ENCODE results near the gene ZCCHC9. TPM values are rescaled to one million over a fixed set of nuclear protein-coding genes. Genes with fewer than 3 reads are reported as not detected.

Gene ZCCHC9
- total and polyA plus RNA-seq, 8 donors = 21.3 to 43.1 (median 40.3) TPM

DNA sequence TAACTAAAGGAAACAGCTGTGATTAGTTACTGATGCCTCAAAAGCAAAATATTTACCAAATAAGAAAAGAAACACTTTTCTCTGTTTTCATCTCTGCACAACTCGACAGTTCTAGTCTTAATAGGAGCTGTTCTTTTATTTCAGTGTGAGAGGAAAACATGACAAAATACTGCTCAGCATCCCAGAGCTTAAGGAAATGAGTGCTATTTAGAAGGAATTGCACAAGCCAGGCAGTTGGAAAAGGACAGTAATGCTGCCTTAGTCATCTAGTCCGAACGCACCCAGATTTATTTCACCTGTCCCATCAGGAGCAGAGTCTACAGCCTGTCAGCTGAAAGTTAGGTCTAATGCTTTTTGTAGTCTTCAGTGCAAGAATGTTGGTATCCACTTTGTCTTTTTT lies 12.3 kb downstream of the ZCCHC9 start:
- Histone ChIP-seq H3K36me3 (peaks cover 0 to 58% of the 10 kb centered on the region in 2 donors), H3K9me3 (no peaks in the 10 kb centered on the region), H3K4me1 (no peaks in the 10 kb centered on the region), H3K27ac (no peak overlapping the region), H3K4me3 (no peak overlapping the region), H3K27me3 (no peaks in the 10 kb centered on the region)
- TF ChIP-seq, protein P1, sequence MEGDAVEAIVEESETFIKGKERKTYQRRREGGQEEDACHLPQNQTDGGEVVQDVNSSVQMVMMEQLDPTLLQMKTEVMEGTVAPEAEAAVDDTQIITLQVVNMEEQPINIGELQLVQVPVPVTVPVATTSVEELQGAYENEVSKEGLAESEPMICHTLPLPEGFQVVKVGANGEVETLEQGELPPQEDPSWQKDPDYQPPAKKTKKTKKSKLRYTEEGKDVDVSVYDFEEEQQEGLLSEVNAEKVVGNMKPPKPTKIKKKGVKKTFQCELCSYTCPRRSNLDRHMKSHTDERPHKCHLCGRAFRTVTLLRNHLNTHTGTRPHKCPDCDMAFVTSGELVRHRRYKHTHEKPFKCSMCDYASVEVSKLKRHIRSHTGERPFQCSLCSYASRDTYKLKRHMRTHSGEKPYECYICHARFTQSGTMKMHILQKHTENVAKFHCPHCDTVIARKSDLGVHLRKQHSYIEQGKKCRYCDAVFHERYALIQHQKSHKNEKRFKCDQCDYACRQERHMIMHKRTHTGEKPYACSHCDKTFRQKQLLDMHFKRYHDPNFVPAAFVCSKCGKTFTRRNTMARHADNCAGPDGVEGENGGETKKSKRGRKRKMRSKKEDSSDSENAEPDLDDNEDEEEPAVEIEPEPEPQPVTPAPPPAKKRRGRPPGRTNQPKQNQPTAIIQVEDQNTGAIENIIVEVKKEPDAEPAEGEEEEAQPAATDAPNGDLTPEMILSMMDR (IDR thresholded peaks at IDR 0.05) = no peak
- intact Hi-C loops (cut with DNase I) = no loop called here
- ATAC-seq (no peak), DNase-seq (no peak)

DNA sequence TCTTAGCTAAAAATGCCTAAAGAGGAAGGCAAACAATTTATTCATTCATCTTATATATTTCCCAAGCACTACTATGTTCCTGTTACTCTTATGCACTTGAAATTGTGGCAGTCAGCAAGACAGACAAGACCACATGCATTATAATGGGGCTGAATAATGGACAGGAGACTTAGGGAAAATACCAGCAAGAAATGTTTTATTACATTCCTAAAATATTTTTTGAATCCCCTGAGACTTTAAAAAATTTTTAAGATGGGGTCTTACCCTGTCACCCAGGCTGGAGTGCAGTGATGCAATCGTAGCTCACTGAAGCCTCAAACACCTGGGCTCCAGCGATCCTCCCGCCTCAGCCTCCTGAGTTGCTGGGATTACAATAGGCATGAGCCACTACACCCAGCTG lies 13.2 kb downstream of the ZCCHC9 start:
- ATAC-seq (no peak), DNase-seq (no peak)
- Histone ChIP-seq H3K27me3 (no peaks in the 10 kb centered on the region), H3K9me3 (no peaks in the 10 kb centered on the region), H3K4me3 (no peak overlapping the region), H3K27ac (no peak overlapping the region), H3K36me3 (peaks cover 0 to 49% of the 10 kb centered on the region in 2 donors), H3K4me1 (no peaks in the 10 kb centered on the region)
- TF ChIP-seq, protein P1 (IDR thresholded peaks at IDR 0.05) = no peak
- intact Hi-C loops (cut with DNase I) = no loop called here

DNA sequence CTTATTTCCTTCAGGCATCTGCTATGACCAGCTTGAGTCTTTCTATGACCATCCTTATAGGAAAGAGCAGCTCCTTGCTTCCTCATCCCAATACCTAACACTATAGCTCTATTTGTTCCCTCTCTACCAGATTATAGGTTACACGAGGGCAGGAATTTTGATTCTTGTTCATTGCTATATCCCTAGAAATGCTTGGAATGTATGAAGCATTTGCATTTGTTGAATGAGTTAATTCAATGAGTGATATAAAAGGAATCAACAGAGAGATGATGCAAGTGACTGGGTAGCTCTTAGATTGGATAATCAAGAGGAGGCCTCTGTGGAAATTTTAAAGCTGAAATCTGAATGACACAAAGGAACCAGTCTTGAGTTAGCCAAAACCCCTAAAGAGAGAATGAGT lies 13.9 kb downstream of the ZCCHC9 start:
- TF ChIP-seq, protein P1 (IDR thresholded peaks at IDR 0.05) = no peak
- Histone ChIP-seq H3K9me3 (no peaks in the 10 kb centered on the region), H3K36me3 (peaks cover 0 to 43% of the 10 kb centered on the region in 2 donors), H3K4me1 (no peaks in the 10 kb centered on the region), H3K4me3 (no peak overlapping the region), H3K27ac (no peak overlapping the region), H3K27me3 (no peaks in the 10 kb centered on the region)
- no peak for DNase-seq
- ATAC-seq = no peak
- intact Hi-C loops (cut with DNase I) = no loop called here

DNA sequence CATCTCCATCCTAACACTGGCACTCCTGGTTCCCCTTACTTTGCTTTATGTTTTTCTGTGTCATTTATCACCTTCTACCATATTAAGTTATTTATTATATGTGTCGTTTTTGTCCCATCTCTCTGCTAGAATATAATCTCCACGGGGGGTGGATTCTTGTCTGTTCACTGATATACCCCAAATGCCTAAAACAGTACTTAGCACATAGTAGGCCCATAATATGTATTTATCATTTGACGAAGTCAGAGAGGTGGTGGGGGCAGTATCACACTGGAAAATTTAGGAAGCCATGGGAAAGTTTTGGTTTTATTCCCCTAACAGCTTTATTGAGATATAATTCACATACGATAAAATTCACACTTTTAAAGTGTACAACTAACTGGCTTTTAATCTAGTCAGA lies 14.4 kb downstream of the ZCCHC9 start:
- Histone ChIP-seq H3K36me3 (peaks cover 0 to 38% of the 10 kb centered on the region in 2 donors), H3K27ac (no peak overlapping the region), H3K4me3 (no peak overlapping the region), H3K9me3 (no peaks in the 10 kb centered on the region), H3K4me1 (no peaks in the 10 kb centered on the region), H3K27me3 (no peaks in the 10 kb centered on the region)
- no peak for DNase-seq
- no peak for ATAC-seq
- TF ChIP-seq, protein P1 (IDR thresholded peaks at IDR 0.05) = no peak
- intact Hi-C loops (cut with DNase I) = no loop called here

DNA sequence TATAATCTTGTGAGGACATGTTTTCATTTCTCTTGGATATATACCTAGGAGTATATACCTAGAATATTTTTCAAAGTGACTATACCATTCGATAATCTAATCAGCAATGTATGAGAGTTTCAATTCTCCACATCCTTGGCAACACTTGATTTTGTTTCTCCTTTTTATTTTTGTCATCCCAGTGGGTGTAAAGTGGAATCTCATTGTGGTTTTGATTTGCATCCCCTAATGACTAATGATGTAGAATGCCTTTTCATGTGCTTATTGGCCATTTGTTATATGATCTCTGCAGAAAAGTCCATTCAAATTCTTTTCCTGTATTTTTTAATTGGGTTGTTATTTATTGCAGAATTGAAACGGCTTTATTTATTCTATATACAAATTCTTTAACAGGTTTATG lies 15.2 kb downstream of the ZCCHC9 start:
- peaks cover 0 to 30% of the 10 kb centered on the region in 2 donors for H3K36me3 ChIP-seq
- intact Hi-C loops (cut with DNase I) = no loop called here
- H3K4me3 ChIP-seq = no peak overlapping the region
- no peaks in the 10 kb centered on the region for H3K27me3 ChIP-seq
- DNase-seq (no peak), ATAC-seq (no peak)
- H3K27ac ChIP-seq = no peak overlapping the region
- no peaks in the 10 kb centered on the region for H3K4me1 ChIP-seq
- H3K9me3 ChIP-seq = no peaks in the 10 kb centered on the region
- TF ChIP-seq, protein P1 (IDR thresholded peaks at IDR 0.05) = no peak

All from left lung (tissue), 10 donors.